HepG2 (cell line): ENCODE measurements around the gene MKX. TPM values are rescaled to one million over a fixed set of nuclear protein-coding genes. Genes with fewer than 3 reads are reported as not detected.

Source experiments
- ATAC-seq: fragments of 200-7000 bp; cut with Tn5 transposase; 3 replicates; pipeline ENCODE4 v1.9.1; 2020; ENCODE audit warnings: mild to moderate bottlenecking, moderate library complexity
- BruUV-seq: library from RNA; stranded (reverse); fragments of 400-500 nt; replicated peaks from 2 replicates; lab custom pipeline; 2021; lab: Mats Ljungman, UMichigan
- CTCF ChIA-PET: fragments of 300-600 bp; formaldehyde crosslinking; extraction: SDS; loops from one replicate; lab custom pipeline; 2021; ENCODE audit warnings: low total read pairs, inconsistent platforms, low intra/inter-chr PET ratio; lab: Yijun Ruan, JAX
- POLR2A ChIA-PET: fragments of 350-600 bp; sonication (Branson Sonifier 250); formaldehyde crosslinking; loops from one replicate; lab custom pipeline; 2020; ENCODE audit warnings: antibody characterized with exemption, inconsistent platforms; lab: Yijun Ruan, JAX
- DNase-seq: peaks from one replicate; pipeline ENCODE4 v3.0.0-alpha.2; 2015; ENCODE audit warnings: low spot score
- FAIRE-seq: peaks from 3 replicates; lab custom pipeline; 2011; peaks lifted over from hg19 to GRCh38; lab: Jason Lieb, UNC
- H2AFZ ChIP-seq: one replicate; pipeline ENCODE4 v1.6.1; 2011; ENCODE audit warnings: low read length, inconsistent platforms
- H3K27ac ChIP-seq: fragments of 300-600 bp; 3 replicates; pipeline ENCODE4 v1.8.0; 2011; ENCODE audit warnings: mixed run types, mild to moderate bottlenecking, mixed read lengths, low read length, inconsistent platforms; ENCODE audit not compliant: insufficient read depth; ENCODE audit errors: extremely low read length
- H3K27me3 ChIP-seq, 2 experiments: fragments of 200-600 bp in 1 of 2; 2 replicates in 1 of 2; 3 replicates in 1 of 2; pipeline versions ENCODE4 v1.6.0 to v1.8.0; 2011; ENCODE audit warnings: low read length in 2 of 2, mild to moderate bottlenecking in 2 of 2, moderate library complexity in 2 of 2, inconsistent platforms in 1 of 2; ENCODE audit not compliant: insufficient read depth in 2 of 2, control insufficient read depth in 1 of 2
- H3K36me3 ChIP-seq, 2 experiments: fragments of 200-600 bp in 1 of 2; replicated peaks in 1 of 2; 2 replicates in 1 of 2; 3 replicates in 1 of 2; pipeline versions ENCODE4 v1.5.1 to v1.8.0; 2011; ENCODE audit warnings: low read length in 2 of 2, inconsistent platforms in 1 of 2; ENCODE audit not compliant: insufficient read depth in 2 of 2, control insufficient read depth in 1 of 2
- H3K4me1 ChIP-seq: 2 replicates; pipeline ENCODE4 v1.5.1; 2012; ENCODE audit warnings: low read length, inconsistent platforms; ENCODE audit not compliant: insufficient read depth
- H3K4me2 ChIP-seq: 2 replicates; pipeline ENCODE4 v1.6.0; 2011; ENCODE audit warnings: low read depth, low read length, inconsistent platforms
- H3K4me3 ChIP-seq, 3 experiments: fragments of 200-600 bp in 1 of 3; sonication (generic), shearing (Covaris generic) in 1 of 3; replicated peaks in 1 of 3; 2 replicates each; pipeline ENCODE4 v1.5.1; 2011 to 2016; ENCODE audit warnings: low read length in 3 of 3, inconsistent platforms in 2 of 3, low read depth in 2 of 3, mild to moderate bottlenecking in 2 of 3, control low read depth in 1 of 3, mixed read lengths in 1 of 3; ENCODE audit not compliant: insufficient read depth in 1 of 3
- H3K79me2 ChIP-seq: one replicate; pipeline ENCODE4 v1.6.1; 2011; ENCODE audit warnings: low read length, inconsistent platforms; ENCODE audit not compliant: insufficient read depth
- H3K9ac ChIP-seq: 2 replicates; pipeline ENCODE4 v1.6.0; 2011; ENCODE audit warnings: mild to moderate bottlenecking, low read depth, low read length, inconsistent platforms; ENCODE audit not compliant: insufficient read depth
- H3K9me3 ChIP-seq: 2 replicates; pipeline ENCODE4 v1.5.1; 2012; ENCODE audit warnings: mild to moderate bottlenecking, low read length
- H4K20me1 ChIP-seq: 2 replicates; pipeline ENCODE4 v1.6.0; 2011; ENCODE audit warnings: inconsistent platforms, mild to moderate bottlenecking, low read length, moderate library complexity; ENCODE audit not compliant: insufficient read depth
- ATF2 ChIP-seq: sonication (generic); formaldehyde crosslinking; IDR thresholded peaks from 2 replicates; pipeline ENCODE4 v1.4.0; 2020; ENCODE audit warnings: missing genetic modification reagents
- BCL3 ChIP-seq: sonication (generic); formaldehyde crosslinking; IDR thresholded peaks from 2 replicates; pipeline ENCODE4 v1.5.1; 2020; ENCODE audit warnings: mild to moderate bottlenecking, missing genetic modification reagents, moderate library complexity
- CREBL2 ChIP-seq: sonication (generic); formaldehyde crosslinking; IDR thresholded peaks from 2 replicates; pipeline ENCODE4 v1.8.1; 2023; ENCODE audit warnings: missing genetic modification reagents, mild to moderate bottlenecking, borderline replicate concordance
- GLI4 ChIP-seq: sonication (generic); formaldehyde crosslinking; IDR thresholded peaks from 2 replicates; pipeline ENCODE4 v1.5.1; 2020; ENCODE audit warnings: missing genetic modification reagents, mild to moderate bottlenecking, moderate library complexity, borderline replicate concordance
- HIVEP1 ChIP-seq: sonication (generic); formaldehyde crosslinking; IDR thresholded peaks from 2 replicates; pipeline ENCODE4 v1.4.0; 2020; ENCODE audit warnings: mild to moderate bottlenecking, missing genetic modification reagents
- HNRNPH1 ChIP-seq: fragments of 200-400 bp; formaldehyde crosslinking; optimal IDR thresholded peaks from 2 replicates; pipeline ENCODE3; 2017; ENCODE audit warnings: mild to moderate bottlenecking, low read depth, low read length
- NFE2 ChIP-seq: sonication (generic); formaldehyde crosslinking; IDR thresholded peaks from 2 replicates; pipeline ENCODE4 v1.4.0; 2020; ENCODE audit warnings: missing genetic modification reagents
- POLR2A ChIP-seq, 2 experiments: IDR thresholded peaks; 2 replicates each; pipeline ENCODE4 v1.6.1; 2011; ENCODE audit warnings: low read depth in 2 of 2, low read length in 2 of 2, mild to moderate bottlenecking in 1 of 2, moderate library complexity in 1 of 2; ENCODE audit not compliant: insufficient read depth in 1 of 2
- RARA ChIP-seq: IDR thresholded peaks from 2 replicates; pipeline ENCODE4 v1.6.1; 2016; ENCODE audit warnings: missing genetic modification reagents, missing compliant biosample characterization
- SCMH1 ChIP-seq: sonication (generic); formaldehyde crosslinking; IDR thresholded peaks from 2 replicates; pipeline ENCODE4 v1.9.0; 2021; ENCODE audit warnings: missing genetic modification reagents, mild to moderate bottlenecking, borderline replicate concordance
- TBX2 ChIP-seq: sonication (generic); formaldehyde crosslinking; IDR thresholded peaks from 2 replicates; pipeline ENCODE4 v1.5.0; 2020; ENCODE audit warnings: missing genetic modification reagents, mild to moderate bottlenecking, borderline replicate concordance
- TCF7L2 ChIP-seq: IDR thresholded peaks from 2 replicates; pipeline ENCODE4 v1.6.1; 2011; ENCODE audit warnings: mild to moderate bottlenecking, low read depth, low read length, moderate library complexity
- ZNF101 ChIP-seq: sonication (generic); formaldehyde crosslinking; IDR thresholded peaks from 2 replicates; pipeline ENCODE4 v1.4.0; 2020; ENCODE audit warnings: mild to moderate bottlenecking, low read depth, missing genetic modification reagents, borderline replicate concordance
- WGBS: methylation state at CpG from one replicate; pipeline ENCODE4 v1.1.6; 2017; ENCODE audit warnings: low lambda C conversion rate; 5-methylcytosine and 5-hydroxymethylcytosine counted together
- in situ Hi-C: cut with HindIII; loops from 2 replicates; pipeline ENCODE4 v1.10.0; 2017; ENCODE audit warnings: low pct_unique_long_range_greater_than_20kb; ENCODE audit not compliant: extremely low pct_ligation_motif_present
- intact Hi-C: fragments of 100-400 bp; cut with micrococcal nuclease; formaldehyde crosslinking; loops from one replicate; pipeline ENCODE4 v1.10.0; 2022; ENCODE audit not compliant: unreplicated experiment
- polyA plus RNA-seq, 8 experiments: library from polyadenylated mRNA; depleted of rRNA in 3 of 8; stranded (reverse) in 7 of 8; unstranded in 1 of 8; fragments of >200 nt; fragmentation: Illumina TruSeq in 4 of 8; extraction: Trizol in 4 of 8; gene quantifications; 2 replicates each; pipeline versions ENCODE4 v1.2.1 to v1.2.3, GENCODE V29; 2011 to 2016; ENCODE audit warnings: low read depth in 4 of 8, missing spikeins in 1 of 8, mixed read lengths in 1 of 8; ENCODE audit not compliant: insufficient read depth in 1 of 8
- total RNA-seq, 5 experiments: library from RNA; depleted of rRNA; stranded (reverse); fragments of >200 nt; fragmentation: Illumina TruSeq; extraction: Trizol; gene quantifications; 2 replicates each; pipeline ENCODE4 v1.2.3, GENCODE V29; 2016; ENCODE audit warnings: low read depth in 1 of 5
- TF ChIP-seq, protein P1 (sequence below): fragments of 450-650 bp; IDR thresholded peaks from 2 replicates; pipeline ENCODE4 v1.6.1; 2016
- TF ChIP-seq, protein P2 (sequence below): sonication (generic); formaldehyde crosslinking; IDR thresholded peaks from 2 replicates; pipeline ENCODE4 v1.4.0; 2020; ENCODE audit warnings: missing genetic modification reagents, borderline replicate concordance
- TF ChIP-seq, protein P3 (sequence below): fragments of 450-650 bp; IDR thresholded peaks from 2 replicates; pipeline ENCODE4 v1.6.1; 2017

Gene MKX
- total and polyA plus RNA-seq, 2 of the 13 experiments (the other 11 are each of a cell fraction or from before 2014, with no cell fraction given) = not detected

DNA sequence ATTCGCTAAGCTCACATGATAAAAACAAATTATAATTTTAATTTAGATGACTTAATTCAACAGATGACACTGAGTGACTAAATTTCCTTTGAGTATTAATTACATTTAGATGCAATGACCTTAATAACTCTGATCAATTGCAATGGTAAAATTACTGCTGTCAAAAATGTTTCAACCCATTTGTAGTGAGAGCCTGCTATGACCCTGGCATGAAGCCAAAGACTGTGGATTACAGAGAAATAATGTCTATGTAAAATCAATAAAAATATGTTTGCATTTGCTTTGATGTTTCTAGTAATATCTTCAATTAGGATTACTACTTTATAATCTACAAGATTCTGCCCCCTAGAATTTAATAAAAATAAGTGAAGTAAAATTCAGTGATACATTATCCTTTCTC lies 15.6 kb downstream of the MKX start:
- Histone ChIP-seq H2AFZ (no peak overlapping the region), H3K36me3 (no peaks in the 10 kb centered on the region), H3K4me3 (no peak overlapping the region), H3K9me3 (no peaks in the 10 kb centered on the region), H3K27ac (no peak overlapping the region), H3K79me2 (no peaks in the 10 kb centered on the region), H3K27me3 (peaks cover 1 to 2% of the 10 kb centered on the region in 2 experiments; a peak in 2 of 5 replicates), H3K9ac (no peak overlapping the region), H3K4me2 (no peak overlapping the region), H3K4me1 (no peaks in the 10 kb centered on the region), H4K20me1 (no peaks in the 10 kb centered on the region)
- DNase-seq (no peak), FAIRE-seq (no peak), ATAC-seq (no peak)
- no peak for TF ChIP-seq ZNF101 (CRISPR knock-in tag)
- TF ChIP-seq SCMH1 = no peak
- TF ChIP-seq, protein P1, sequence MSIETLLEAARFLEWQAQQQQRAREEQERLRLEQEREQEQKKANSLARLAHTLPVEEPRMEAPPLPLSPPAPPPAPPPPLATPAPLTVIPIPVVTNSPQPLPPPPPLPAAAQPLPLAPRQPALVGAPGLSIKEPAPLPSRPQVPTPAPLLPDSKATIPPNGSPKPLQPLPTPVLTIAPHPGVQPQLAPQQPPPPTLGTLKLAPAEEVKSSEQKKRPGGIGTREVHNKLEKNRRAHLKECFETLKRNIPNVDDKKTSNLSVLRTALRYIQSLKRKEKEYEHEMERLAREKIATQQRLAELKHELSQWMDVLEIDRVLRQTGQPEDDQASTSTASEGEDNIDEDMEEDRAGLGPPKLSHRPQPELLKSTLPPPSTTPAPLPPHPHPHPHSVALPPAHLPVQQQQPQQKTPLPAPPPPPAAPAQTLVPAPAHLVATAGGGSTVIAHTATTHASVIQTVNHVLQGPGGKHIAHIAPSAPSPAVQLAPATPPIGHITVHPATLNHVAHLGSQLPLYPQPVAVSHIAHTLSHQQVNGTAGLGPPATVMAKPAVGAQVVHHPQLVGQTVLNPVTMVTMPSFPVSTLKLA = no peak
- no peak for TF ChIP-seq NFE2 (CRISPR knock-in tag)
- no peak for TF ChIP-seq POLR2A (IDR thresholded peaks at IDR 0.05; ENCODE audit: insufficient read depth in 1 of 2, low read depth in 2 of 2, low read length in 2 of 2)
- no peak for TF ChIP-seq GLI4 (CRISPR knock-in tag)
- TF ChIP-seq ATF2 (CRISPR knock-in tag) = no peak
- TF ChIP-seq, protein P2, sequence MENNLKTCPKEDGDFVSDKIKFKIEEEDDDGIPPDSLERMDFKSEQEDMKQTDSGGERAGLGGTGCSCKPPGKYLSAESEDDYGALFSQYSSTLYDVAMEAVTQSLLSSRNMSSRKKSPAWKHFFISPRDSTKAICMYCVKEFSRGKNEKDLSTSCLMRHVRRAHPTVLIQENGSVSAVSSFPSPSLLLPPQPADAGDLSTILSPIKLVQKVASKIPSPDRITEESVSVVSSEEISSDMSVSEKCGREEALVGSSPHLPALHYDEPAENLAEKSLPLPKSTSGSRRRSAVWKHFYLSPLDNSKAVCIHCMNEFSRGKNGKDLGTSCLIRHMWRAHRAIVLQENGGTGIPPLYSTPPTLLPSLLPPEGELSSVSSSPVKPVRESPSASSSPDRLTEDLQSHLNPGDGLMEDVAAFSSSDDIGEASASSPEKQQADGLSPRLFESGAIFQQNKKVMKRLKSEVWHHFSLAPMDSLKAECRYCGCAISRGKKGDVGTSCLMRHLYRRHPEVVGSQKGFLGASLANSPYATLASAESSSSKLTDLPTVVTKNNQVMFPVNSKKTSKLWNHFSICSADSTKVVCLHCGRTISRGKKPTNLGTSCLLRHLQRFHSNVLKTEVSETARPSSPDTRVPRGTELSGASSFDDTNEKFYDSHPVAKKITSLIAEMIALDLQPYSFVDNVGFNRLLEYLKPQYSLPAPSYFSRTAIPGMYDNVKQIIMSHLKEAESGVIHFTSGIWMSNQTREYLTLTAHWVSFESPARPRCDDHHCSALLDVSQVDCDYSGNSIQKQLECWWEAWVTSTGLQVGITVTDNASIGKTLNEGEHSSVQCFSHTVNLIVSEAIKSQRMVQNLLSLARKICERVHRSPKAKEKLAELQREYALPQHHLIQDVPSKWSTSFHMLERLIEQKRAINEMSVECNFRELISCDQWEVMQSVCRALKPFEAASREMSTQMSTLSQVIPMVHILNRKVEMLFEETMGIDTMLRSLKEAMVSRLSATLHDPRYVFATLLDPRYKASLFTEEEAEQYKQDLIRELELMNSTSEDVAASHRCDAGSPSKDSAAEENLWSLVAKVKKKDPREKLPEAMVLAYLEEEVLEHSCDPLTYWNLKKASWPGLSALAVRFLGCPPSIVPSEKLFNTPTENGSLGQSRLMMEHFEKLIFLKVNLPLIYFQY (CRISPR knock-in tag) = no peak
- TF ChIP-seq HNRNPH1 = no peak
- TF ChIP-seq HIVEP1 (CRISPR knock-in tag) = no peak
- TF ChIP-seq, protein P3, sequence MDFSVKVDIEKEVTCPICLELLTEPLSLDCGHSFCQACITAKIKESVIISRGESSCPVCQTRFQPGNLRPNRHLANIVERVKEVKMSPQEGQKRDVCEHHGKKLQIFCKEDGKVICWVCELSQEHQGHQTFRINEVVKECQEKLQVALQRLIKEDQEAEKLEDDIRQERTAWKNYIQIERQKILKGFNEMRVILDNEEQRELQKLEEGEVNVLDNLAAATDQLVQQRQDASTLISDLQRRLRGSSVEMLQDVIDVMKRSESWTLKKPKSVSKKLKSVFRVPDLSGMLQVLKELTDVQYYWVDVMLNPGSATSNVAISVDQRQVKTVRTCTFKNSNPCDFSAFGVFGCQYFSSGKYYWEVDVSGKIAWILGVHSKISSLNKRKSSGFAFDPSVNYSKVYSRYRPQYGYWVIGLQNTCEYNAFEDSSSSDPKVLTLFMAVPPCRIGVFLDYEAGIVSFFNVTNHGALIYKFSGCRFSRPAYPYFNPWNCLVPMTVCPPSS = no peak
- no peak for TF ChIP-seq CREBL2 (CRISPR knock-in tag)
- TF ChIP-seq TBX2 (CRISPR knock-in tag) = no peak
- no peak for TF ChIP-seq TCF7L2
- no peak for TF ChIP-seq RARA (CRISPR knock-in tag)
- no peak for TF ChIP-seq BCL3 (CRISPR knock-in tag)
- no TSS peak for BruUV-seq
- 95% methylated on average over 1 of the region's 1 CpG for WGBS
- intact Hi-C loops (loop anchor here (10.0 kb wide), 1 partner anchor 1045 kb away; no protein-coding TSS in a partner anchor), in situ Hi-C loops (loop anchor here (25.0 kb wide), 1 partner anchor 657 kb away; no protein-coding TSS in a partner anchor)
- CTCF ChIA-PET = no interaction called here
- POLR2A ChIA-PET = no interaction called here
